Measurements from ENCODE around the gene THAP8. TPM values are rescaled to one million over a fixed set of nuclear protein-coding genes. Genes with fewer than 3 reads are reported as not detected.

Gene THAP8, protein sequence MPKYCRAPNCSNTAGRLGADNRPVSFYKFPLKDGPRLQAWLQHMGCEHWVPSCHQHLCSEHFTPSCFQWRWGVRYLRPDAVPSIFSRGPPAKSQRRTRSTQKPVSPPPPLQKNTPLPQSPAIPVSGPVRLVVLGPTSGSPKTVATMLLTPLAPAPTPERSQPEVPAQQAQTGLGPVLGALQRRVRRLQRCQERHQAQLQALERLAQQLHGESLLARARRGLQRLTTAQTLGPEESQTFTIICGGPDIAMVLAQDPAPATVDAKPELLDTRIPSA
- total RNA-seq, result 12.9 TPM

DNA sequence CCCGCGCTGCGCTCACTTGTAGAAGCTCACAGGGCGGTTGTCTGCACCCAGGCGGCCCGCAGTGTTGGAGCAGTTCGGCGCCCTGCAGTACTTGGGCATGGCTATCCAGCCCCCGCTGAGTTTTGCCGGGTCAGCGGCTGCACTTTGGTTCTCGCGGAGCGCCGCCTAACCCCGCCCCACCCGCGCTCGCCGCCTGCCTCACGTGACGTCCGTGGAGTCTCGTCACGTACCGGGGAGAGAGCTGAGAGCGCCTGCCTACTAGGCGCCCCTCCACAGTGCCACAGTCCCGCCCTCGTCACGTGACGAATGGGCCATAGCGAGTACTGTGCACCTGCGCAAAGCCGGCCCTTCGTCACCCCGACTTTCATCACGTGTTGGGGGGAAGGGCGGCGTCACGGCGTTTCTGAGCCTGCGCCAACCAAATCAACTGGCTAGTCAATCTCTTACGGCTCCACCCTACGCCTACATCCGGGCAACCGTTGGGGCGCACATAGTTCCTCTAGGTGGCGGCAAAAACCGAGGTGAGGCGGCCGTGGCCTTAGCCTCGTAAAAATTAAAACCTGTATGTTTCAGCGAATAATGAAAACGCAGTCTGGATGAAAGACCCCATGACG, at the start of gene THAP8:
TSS of gene THAP8 (minus strand) at position 167 of the 614 bp plus-strand sequence. CDS start at position 99, 68 bp downstream.
- peak; percentile 100 for DNase-seq (ENCODE audit: low spot score)

DNA sequence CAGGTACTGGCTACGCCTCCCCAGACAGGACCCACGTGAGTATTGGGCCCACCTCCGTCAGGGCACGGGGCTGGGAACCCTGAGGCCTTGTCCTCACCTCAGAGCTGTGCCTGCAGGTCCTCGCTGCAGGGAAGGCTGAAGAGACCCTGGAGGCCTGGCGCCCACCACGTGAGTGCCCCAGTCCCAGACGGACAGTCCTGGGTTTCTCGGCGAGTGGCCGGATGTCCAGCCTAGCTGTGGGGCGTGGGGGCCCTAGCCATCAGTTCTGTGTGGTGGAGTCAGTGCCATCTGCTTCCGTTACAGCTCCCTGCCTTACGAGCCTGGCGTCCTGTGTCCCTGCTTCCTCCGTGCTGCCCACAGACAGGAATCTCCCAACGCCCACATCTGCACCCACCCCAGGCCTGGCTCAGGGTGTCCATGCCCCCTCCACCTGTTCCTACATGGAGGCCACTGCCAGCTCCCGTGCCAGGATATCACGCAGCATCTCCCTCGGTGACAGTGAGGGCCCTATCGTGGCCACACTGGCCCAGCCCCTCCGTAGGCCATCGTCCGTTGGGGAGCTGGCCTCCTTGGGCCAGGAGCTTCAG, 49.0 kb upstream of the THAP8 start:
- no peak for DNase-seq (ENCODE audit: low spot score)

- DNase-seq (ENCODE audit: low spot score), result no peak
Measured at GRCh38 chr19:36101550-36102327, 47.7 kb upstream of the THAP8 start.

DNA sequence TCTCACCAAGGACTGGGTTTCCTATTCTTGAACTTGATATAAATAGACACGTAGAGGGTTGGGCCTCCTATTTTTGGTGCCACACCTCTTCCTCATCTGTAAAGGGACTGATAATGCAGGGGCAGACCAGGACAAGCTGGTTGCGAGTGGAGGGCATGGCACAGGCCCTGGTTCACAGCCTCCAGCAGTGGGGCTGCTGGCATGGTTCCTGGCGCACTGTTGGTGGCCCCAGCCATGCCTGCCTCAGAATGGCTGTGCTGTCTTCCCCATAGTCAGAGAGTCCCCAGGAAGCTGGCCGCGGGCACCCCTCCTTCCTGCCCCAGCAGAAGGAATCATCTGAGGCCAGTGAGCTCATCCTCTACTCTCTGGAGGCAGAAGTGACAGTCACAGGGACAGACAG, 46.4 kb upstream of the THAP8 start:
- DNase-seq (ENCODE audit: low spot score), result no peak

DNA sequence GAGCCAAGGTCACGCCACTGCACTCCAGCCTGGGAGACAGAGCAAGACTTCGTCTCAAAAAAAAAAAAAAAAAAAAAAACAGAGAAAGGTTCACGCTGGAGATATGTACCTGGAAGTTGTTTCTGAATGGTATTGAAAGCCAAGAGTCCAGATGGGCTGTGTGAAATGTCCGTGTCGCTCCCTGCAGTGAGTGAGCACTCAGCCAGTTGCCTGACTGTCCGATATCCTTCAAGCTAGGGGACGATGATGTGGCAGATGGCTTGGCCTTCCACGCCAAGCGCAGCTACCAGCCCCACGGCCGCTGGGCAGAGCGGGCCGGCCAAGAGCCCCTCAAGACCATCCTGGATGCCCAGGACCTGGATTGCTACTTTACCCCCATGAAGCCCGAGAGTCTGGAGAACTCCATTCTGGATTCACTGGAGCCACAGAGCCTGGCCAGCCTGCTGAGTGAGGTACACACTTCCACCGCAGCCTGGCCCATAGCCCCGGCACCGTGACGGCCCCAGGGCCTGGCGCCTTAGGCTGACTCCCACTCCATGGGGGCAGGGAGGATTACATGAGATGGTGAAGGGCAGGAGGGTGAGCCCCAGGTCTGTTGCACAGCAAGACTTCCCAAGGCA, 45.2 kb upstream of the THAP8 start:
- DNase-seq (ENCODE audit: low spot score), result no peak

- no peak for DNase-seq (ENCODE audit: low spot score)
Measured at GRCh38 chr19:36097036-36097435, 43.0 kb upstream of the THAP8 start.

GRCh38 chr19:36093687-36094086, 39.6 kb upstream of the THAP8 start:
- DNase-seq (ENCODE audit: low spot score), result no peak

DNA sequence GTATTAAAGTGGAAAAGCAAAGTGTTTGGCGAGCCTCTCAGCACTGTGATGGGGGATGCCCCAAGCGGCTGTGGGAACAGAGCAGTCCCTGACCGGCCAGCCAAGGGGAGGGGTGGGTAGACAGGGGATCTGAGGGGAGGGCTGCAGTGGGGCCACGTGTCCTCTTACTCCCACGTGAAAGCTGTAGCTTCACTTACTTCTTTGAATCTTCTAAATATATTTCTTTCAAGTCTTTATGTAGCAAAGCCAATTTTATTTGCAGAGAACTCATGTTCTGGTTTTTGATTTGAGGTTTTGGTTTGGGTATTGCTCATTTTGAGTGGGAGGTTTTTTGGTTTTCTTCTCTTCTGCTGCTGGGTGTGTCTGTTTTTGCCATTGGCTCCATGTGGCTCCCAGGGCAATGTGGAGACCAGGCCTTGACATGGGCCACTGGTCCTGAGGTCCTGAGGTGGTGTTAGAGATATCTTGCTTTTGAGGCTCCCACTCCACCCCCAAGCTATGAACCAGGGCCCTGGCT, 39.1 kb upstream of the THAP8 start:
- DNase-seq (ENCODE audit: low spot score), result no peak

GRCh38 chr19:36092566-36092965, 38.5 kb upstream of the THAP8 start:
- DNase-seq (ENCODE audit: low spot score), result no peak

GRCh38 chr19:36090910-36091695, 37.0 kb upstream of the THAP8 start:
- DNase-seq (ENCODE audit: low spot score), result no peak

GRCh38 chr19:36089847-36090246, 35.8 kb upstream of the THAP8 start:
- DNase-seq (ENCODE audit: low spot score), result no peak

GRCh38 chr19:36086326-36086725, 32.2 kb upstream of the THAP8 start:
- DNase-seq (ENCODE audit: low spot score), result no peak

DNA sequence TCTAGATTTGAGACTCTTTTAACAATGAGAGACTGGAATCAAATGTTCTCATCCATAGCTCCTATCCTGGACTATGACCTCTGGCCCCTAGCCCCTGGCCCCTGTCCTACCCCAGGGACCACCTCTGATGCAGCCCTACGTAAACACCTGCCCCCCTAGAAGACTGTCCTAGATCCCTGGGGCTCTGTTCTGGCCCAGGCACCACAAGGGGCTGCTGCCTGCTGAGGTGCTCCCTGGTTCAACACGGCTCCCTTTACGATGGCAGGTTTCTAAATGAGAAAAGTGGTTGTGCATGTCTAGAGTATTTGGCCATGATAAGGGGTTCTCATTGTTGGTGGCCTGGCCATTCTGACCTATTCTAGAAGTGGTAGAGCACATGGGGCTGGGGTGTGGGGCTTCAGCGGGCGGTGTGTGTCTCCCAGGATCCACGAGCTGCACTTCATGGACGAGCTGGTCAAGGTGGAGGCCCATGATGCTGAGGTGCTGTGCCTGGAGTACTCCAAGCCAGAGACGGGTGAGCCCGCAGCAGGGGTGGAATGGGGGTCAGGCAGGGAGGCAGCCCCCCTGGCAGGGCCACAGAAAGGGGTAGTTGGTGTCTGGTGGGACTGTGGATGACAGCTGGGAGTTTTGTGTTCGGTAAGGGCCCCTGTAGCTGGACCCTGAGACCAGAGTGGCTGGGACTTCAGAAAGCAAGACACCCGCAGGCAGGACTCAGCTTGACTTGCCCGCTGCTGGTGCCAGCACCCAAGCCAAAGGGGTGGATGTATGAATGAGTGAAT, 30.3 kb upstream of the THAP8 start:
- no peak for DNase-seq (ENCODE audit: low spot score)

GRCh38 chr19:36082916-36083315, 28.8 kb upstream of the THAP8 start:
- no peak for DNase-seq (ENCODE audit: low spot score)

DNA sequence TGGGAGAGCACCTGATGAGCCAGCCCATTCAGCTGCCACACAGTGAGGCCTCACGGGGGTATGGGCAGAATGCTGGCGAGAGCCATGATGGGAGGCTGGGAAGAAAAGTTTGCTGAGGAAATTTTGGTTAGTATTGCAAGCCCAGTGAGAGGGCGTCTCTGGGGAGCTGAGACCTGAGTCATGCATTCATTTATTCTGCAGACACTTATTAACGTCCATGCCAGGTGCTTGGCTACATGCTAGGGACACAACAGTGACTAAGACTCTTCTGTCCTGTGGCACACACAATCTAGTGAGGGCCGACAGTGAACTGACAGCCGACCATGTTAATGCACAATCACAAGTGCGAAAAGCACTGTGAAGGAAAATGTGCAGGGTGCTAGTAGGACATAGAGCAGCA, 27.8 kb upstream of the THAP8 start:
- no peak for DNase-seq (ENCODE audit: low spot score)

GRCh38 chr19:36081385-36081784, 27.3 kb upstream of the THAP8 start:
- no peak for DNase-seq (ENCODE audit: low spot score)

GRCh38 chr19:36079389-36079945, 25.4 kb upstream of the THAP8 start:
- DNase-seq (ENCODE audit: low spot score), result no peak

- DNase-seq (ENCODE audit: low spot score), result no peak
Measured at GRCh38 chr19:36073121-36073876, 19.2 kb upstream of the THAP8 start.

DNA sequence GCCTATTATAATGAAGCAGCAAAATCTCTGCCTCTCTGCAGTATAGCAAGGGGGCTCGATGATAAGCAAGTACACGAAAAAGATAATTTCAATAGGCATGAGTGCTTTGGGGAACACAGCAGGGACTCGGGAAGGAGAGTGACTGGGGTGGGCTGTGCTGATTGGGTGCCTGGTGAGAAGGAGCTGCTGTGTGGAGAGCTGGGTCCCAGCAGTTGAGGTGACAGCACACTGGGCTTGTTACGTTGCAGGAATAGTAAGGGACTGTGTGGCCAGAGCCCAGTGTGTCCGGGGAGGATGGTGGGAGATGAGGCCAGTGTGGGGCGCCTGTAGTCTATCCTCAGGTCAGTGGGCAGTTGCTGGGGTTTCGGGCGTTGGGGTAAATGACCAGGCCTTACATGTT, 18.0 kb upstream of the THAP8 start:
- no peak for DNase-seq (ENCODE audit: low spot score)

Data from mucosa of gallbladder (tissue), 1 donor.